A549 (cell line): ENCODE results near the gene RIPPLY2. TPM values are rescaled to one million over a fixed set of nuclear protein-coding genes. Genes with fewer than 3 reads are reported as not detected.
A peak's percentile ranks its signal among the peaks of the same experiment; 100 is the strongest.

Source experiments
- ATAC-seq, 2 experiments: fragments of 200-7000 bp in 1 of 2; fragments of >200 bp in 1 of 2; cut with Nextera tagmentation in 1 of 2; cut with Tn5 transposase in 1 of 2; 3 replicates each; pipeline versions ENCODE4 v1.8.0 to v1.9.1; 2018 to 2020; ENCODE audit warnings: mild to moderate bottlenecking in 1 of 2, moderate library complexity in 1 of 2
- CTCF ChIA-PET: fragments of 300-600 bp; sonication (Branson Sonifier 250); formaldehyde crosslinking; extraction: SDS; loops from one replicate; lab custom pipeline; 2021; ENCODE audit warnings: antibody characterized with exemption, inconsistent platforms; lab: Yijun Ruan, JAX
- POLR2A ChIA-PET: fragments of 350-600 bp; formaldehyde crosslinking; extraction: SDS; loops from one replicate; lab custom pipeline; 2021; ENCODE audit warnings: antibody characterized with exemption, inconsistent platforms; lab: Yijun Ruan, JAX
- DNase-seq, 2 experiments: peaks; one replicate each; pipeline versions ENCODE4 v3.0.0 to v3.0.0-alpha.2; 2011 to 2016; ENCODE audit warnings: low read depth in 1 of 2, low spot score in 1 of 2
- FAIRE-seq: peaks from 2 replicates; lab custom pipeline; 2011; peaks lifted over from hg19 to GRCh38; lab: Jason Lieb, UNC
- H3K27ac ChIP-seq, 2 experiments: fragments of >200 bp; sonication (Bioruptor Twin); formaldehyde crosslinking; 3 replicates each; pipeline ENCODE4 v1.5.1; 2016 to 2017
- H3K4me1 ChIP-seq: fragments of >200 bp; sonication (Bioruptor Twin); formaldehyde crosslinking; 3 replicates; pipeline ENCODE4 v1.6.1; 2016
- H3K4me2 ChIP-seq: fragments of >200 bp; sonication (Bioruptor Twin); formaldehyde crosslinking; 3 replicates; pipeline ENCODE4 v1.6.1; 2016
- H3K4me3 ChIP-seq: fragments of >200 bp; sonication (Bioruptor Twin); formaldehyde crosslinking; 3 replicates; pipeline ENCODE4 v1.5.1; 2016
- H3K9me3 ChIP-seq: fragments of >200 bp; sonication (Bioruptor Twin); formaldehyde crosslinking; 3 replicates; pipeline ENCODE4 v1.6.1; 2016
- CBX2 ChIP-seq: fragments of 200-600 bp; sonication (generic); IDR thresholded peaks from 2 replicates; pipeline ENCODE4 v1.6.1; 2016; ENCODE audit warnings: low read depth, mild to moderate bottlenecking, borderline replicate concordance
- CHD4 ChIP-seq: fragments of 200-600 bp; sonication (generic); IDR thresholded peaks from 2 replicates; pipeline ENCODE4 v1.6.1; 2016; ENCODE audit warnings: antibody characterized with exemption, mild to moderate bottlenecking, borderline replicate concordance
- CTCF ChIP-seq: fragments of >200 bp; sonication (Bioruptor Twin); formaldehyde crosslinking; IDR thresholded peaks from 3 replicates; pipeline ENCODE4 v1.5.1; 2016
- EHF ChIP-seq: fragments of 250-450 bp; sonication (Bioruptor Pico); IDR thresholded peaks from 2 replicates; pipeline ENCODE4 v1.5.0; 2020; ENCODE audit warnings: mild to moderate bottlenecking
- HES2 ChIP-seq: fragments of >200 bp; sonication (Bioruptor Twin); formaldehyde crosslinking; IDR thresholded peaks from 2 replicates; pipeline ENCODE4 v1.6.1; 2016
- HEYL ChIP-seq: fragments of 250-450 bp; sonication (Bioruptor Pico); IDR thresholded peaks from 2 replicates; pipeline ENCODE4 v1.8.0; 2021; ENCODE audit warnings: mild to moderate bottlenecking, moderate library complexity
- HMGXB4 ChIP-seq: fragments of 250-450 bp; sonication (Bioruptor Pico); IDR thresholded peaks from 2 replicates; pipeline ENCODE4 v1.5.0; 2021; ENCODE audit warnings: mild to moderate bottlenecking, moderate library complexity, borderline replicate concordance
- HOXA7 ChIP-seq: fragments of 250-450 bp; sonication (Bioruptor Pico); IDR thresholded peaks from 2 replicates; pipeline ENCODE4 v1.5.0; 2020; ENCODE audit warnings: mild to moderate bottlenecking, moderate library complexity
- HOXB5 ChIP-seq: fragments of 250-450 bp; sonication (Bioruptor Pico); IDR thresholded peaks from 2 replicates; pipeline ENCODE4 v1.5.0; 2020; ENCODE audit warnings: mild to moderate bottlenecking, moderate library complexity
- KDM5A ChIP-seq: fragments of 200-600 bp; sonication (generic); IDR thresholded peaks from 2 replicates; pipeline ENCODE4 v1.6.1; 2016; ENCODE audit warnings: antibody characterized with exemption, mild to moderate bottlenecking
- MAFK ChIP-seq: fragments of 450-650 bp; IDR thresholded peaks from 2 replicates; pipeline ENCODE4 v1.6.1; 2014; ENCODE audit not compliant: partially characterized antibody
- NFE2L2 ChIP-seq: fragments of 150-350 bp; conservative IDR thresholded peaks from 2 replicates; pipeline ENCODE4 v1.6.1; 2014; ENCODE audit warnings: low read length
- PHF8 ChIP-seq: fragments of 200-600 bp; sonication (generic); IDR thresholded peaks from 2 replicates; pipeline ENCODE4 v1.6.1; 2016; ENCODE audit warnings: low read depth, mild to moderate bottlenecking, antibody characterized with exemption, moderate library complexity, borderline replicate concordance
- RAD21 ChIP-seq, 2 experiments: fragments of >200 bp in 1 of 2; sonication (Bioruptor Twin) in 1 of 2; formaldehyde crosslinking in 1 of 2; IDR thresholded peaks in 1 of 2; conservative IDR thresholded peaks in 1 of 2; 2 replicates in 1 of 2; 3 replicates in 1 of 2; pipeline ENCODE4 v1.6.1; 2012 to 2018; ENCODE audit warnings: inconsistent platforms in 1 of 2
- RCOR1 ChIP-seq: fragments of 150-350 bp; IDR thresholded peaks from 2 replicates; pipeline ENCODE4 v1.6.1; 2014; ENCODE audit warnings: antibody characterized with exemption, low read length, low read depth
- REST ChIP-seq: fragments of 200-600 bp; sonication (generic); IDR thresholded peaks from 2 replicates; pipeline ENCODE4 v1.6.1; 2016; ENCODE audit warnings: antibody characterized with exemption, mild to moderate bottlenecking, moderate library complexity
- SMC3 ChIP-seq: fragments of >200 bp; sonication (Bioruptor Twin); formaldehyde crosslinking; IDR thresholded peaks from 3 replicates; pipeline ENCODE4 v1.6.1; 2018; ENCODE audit warnings: inconsistent platforms
- ZC3H11A ChIP-seq: fragments of 450-650 bp; IDR thresholded peaks from 2 replicates; pipeline ENCODE4 v1.6.1; 2014; ENCODE audit warnings: antibody characterized with exemption, mild to moderate bottlenecking
- ZSCAN20 ChIP-seq: fragments of 250-450 bp; sonication (Bioruptor Pico); IDR thresholded peaks from 2 replicates; pipeline ENCODE4 v1.8.0; 2022; ENCODE audit warnings: mild to moderate bottlenecking, moderate library complexity
- WGBS: methylation state at CpG from one replicate; pipeline ENCODE4 v1.1.6; 2017; ENCODE audit errors: missing lambda C conversion rate; 5-methylcytosine and 5-hydroxymethylcytosine counted together
- polyA plus RNA-seq, 4 experiments: library from polyadenylated mRNA; depleted of rRNA in 3 of 4; stranded (reverse); fragments of >200 nt; fragmentation: RNase III in 1 of 4; extraction: RNeasy Plus Mini Kit Qiagen cat#74134 plus additional on column Dnase treatment in 1 of 4; gene quantifications; 2 replicates in 3 of 4; 3 replicates in 1 of 4; pipeline ENCODE4 v1.2.3, GENCODE V29; 2011 to 2017

The RIPPLY2 gene
- polyA plus RNA-seq, 2 of the 4 experiments (the other 2 are of a cell fraction), result 0.27 to 1.5 TPM

- ATAC-seq (peak; percentile 54 to 62; a peak in 2 of 6 replicates), FAIRE-seq (no peak), DNase-seq (peak; percentile 17 to 41)
- H3K27ac ChIP-seq, result no peak overlapping the region
- H3K4me3 ChIP-seq, result no peak overlapping the region
- no peaks in the 10 kb centered on the region for H3K9me3 ChIP-seq
- no peak for TF ChIP-seq HOXA7
- TF ChIP-seq CTCF, result peak; percentile 67
- TF ChIP-seq SMC3, result peak; percentile 72
- TF ChIP-seq RCOR1, result no peak
- TF ChIP-seq RAD21 (conservative IDR thresholded peaks at IDR 0.05 in 1 of 2, IDR thresholded peaks at IDR 0.05 in 1 of 2), result peak; percentile 77 to 80
- H3K4me1 ChIP-seq, result peaks cover 6% of the 10 kb centered on the region
- POLR2A ChIA-PET, result no interaction called here
- 3% methylated on average over 4 of the region's 4 CpGs for WGBS
- CTCF ChIA-PET, result interaction anchor here (0.8 to 1.6 kb wide), 4 partner anchors 12 to 343 kb away, joined by 3 to 5 read pairs (median 4); partner anchors contain the start of gene CEP162
- peak overlapping the region; percentile 19; the same call in 1 of the 3 replicates for H3K4me2 ChIP-seq
Observed at GRCh38 chr6:83884523-83884922, 31.4 kb downstream of the RIPPLY2 start.

- no peak for FAIRE-seq
- ChIA-PET CTCF (interaction anchor here (0.6 to 1.4 kb wide), 3 partner anchors 335 to 689 kb away, joined by 3 to 4 read pairs (median 3); no protein-coding TSS in a partner anchor), POLR2A (no interaction called here)
- DNase-seq, result no peak
- Histone ChIP-seq H3K27ac (no peak overlapping the region), H3K4me1 (no peaks in the 10 kb centered on the region), H3K4me2 (no peak overlapping the region), H3K9me3 (no peaks in the 10 kb centered on the region), H3K4me3 (no peak overlapping the region)
- no peak for ATAC-seq
- 92% methylated on average over 2 of the region's 2 CpGs for WGBS
- no peak for TF ChIP-seq NFE2L2
- TF ChIP-seq CHD4, result no peak
- TF ChIP-seq RCOR1, result no peak
- TF ChIP-seq KDM5A, result no peak
- no peak for TF ChIP-seq PHF8
- TF ChIP-seq ZSCAN20 (CRISPR knock-in tag), result no peak
- TF ChIP-seq HOXA7, result no peak
- TF ChIP-seq MAFK, result no peak
- TF ChIP-seq HES2, result no peak
Observed at GRCh38 chr6:83885984-83886383, 32.8 kb downstream of the RIPPLY2 start.

- Histone ChIP-seq H3K27ac (no peak overlapping the region), H3K4me1 (no peaks in the 10 kb centered on the region), H3K4me2 (no peak overlapping the region), H3K4me3 (no peak overlapping the region), H3K9me3 (no peaks in the 10 kb centered on the region)
- FAIRE-seq (no peak), DNase-seq (no peak), ATAC-seq (no peak)
- ChIA-PET CTCF (interaction anchor here (1.3 kb wide), 1 partner anchor 331 kb away, joined by 3 read pairs; no protein-coding TSS in a partner anchor), POLR2A (no interaction called here)
- TF ChIP-seq HEYL (CRISPR knock-in tag) (no peak), NFE2L2 (no peak), HMGXB4 (CRISPR knock-in tag) (no peak)
- 86% methylated on average over 1 of the region's 1 CpG for WGBS
Observed at GRCh38 chr6:83889621-83890020, 36.5 kb downstream of the RIPPLY2 start.

- no peak for DNase-seq
- no peak for FAIRE-seq
- Histone ChIP-seq H3K27ac (no peak overlapping the region), H3K4me1 (no peaks in the 10 kb centered on the region), H3K9me3 (no peaks in the 10 kb centered on the region), H3K4me2 (no peak overlapping the region), H3K4me3 (no peak overlapping the region)
- CTCF ChIA-PET, result no interaction called here
- ATAC-seq, result no peak
- 81% methylated on average over 4 of the region's 4 CpGs for WGBS
- no peak for TF ChIP-seq ZC3H11A
- TF ChIP-seq EHF (CRISPR knock-in tag), result no peak
- TF ChIP-seq HOXB5, result no peak
- TF ChIP-seq CBX2, result no peak
- TF ChIP-seq REST, result no peak
- no peak for TF ChIP-seq HES2
- TF ChIP-seq RCOR1, result no peak
- POLR2A ChIA-PET, result no interaction called here
Observed at GRCh38 chr6:83890520-83890919, 37.4 kb downstream of the RIPPLY2 start.
